Spleen (tissue), 7 donors: ENCODE results near the gene UBA6.

Experiments used
- POLR2A ChIP-seq, 3 donors: fragments of 450-650 bp; IDR thresholded peaks; one replicate each; pipeline ENCODE4 v1.5.1; 2017; ENCODE audit warnings: antibody characterized with exemption in 3 of 3, mild to moderate bottlenecking in 1 of 3
- POLR2AphosphoS5 ChIP-seq, 3 donors: sonication (generic); formaldehyde crosslinking; IDR thresholded peaks; one replicate each; pipeline ENCODE4 v1.5.1; 2017; ENCODE audit warnings: antibody characterized with exemption in 3 of 3
- TF ChIP-seq, protein P1 (sequence below), 11 experiments: fragments of 200-600 bp in 7 of 11; fragments of 450-650 bp in 4 of 11; sonication (generic) in 4 of 11; IDR thresholded peaks in 8 of 11; conservative IDR thresholded peaks in 3 of 11; 1 replicate in 7 of 11; 2 replicates in 4 of 11; pipeline versions ENCODE4 v1.4.0 to v1.8.0; 2016 to 2021; ENCODE audit warnings: antibody characterized with exemption in 11 of 11, inconsistent platforms in 4 of 11, mild to moderate bottlenecking in 1 of 11
- donor health status: DM: no; HTN: no; CAD: no; lungs with moderate emphysema.
- donor health status: DM: no; HTN: no; CAD: no.
- donor health status: DM: no; HTN: no; CAD: no.

- TF ChIP-seq POLR2A (IDR thresholded peaks at IDR 0.05) = no peak
- TF ChIP-seq POLR2AphosphoS5 (IDR thresholded peaks at IDR 0.05) = no peak
- TF ChIP-seq, protein P1, sequence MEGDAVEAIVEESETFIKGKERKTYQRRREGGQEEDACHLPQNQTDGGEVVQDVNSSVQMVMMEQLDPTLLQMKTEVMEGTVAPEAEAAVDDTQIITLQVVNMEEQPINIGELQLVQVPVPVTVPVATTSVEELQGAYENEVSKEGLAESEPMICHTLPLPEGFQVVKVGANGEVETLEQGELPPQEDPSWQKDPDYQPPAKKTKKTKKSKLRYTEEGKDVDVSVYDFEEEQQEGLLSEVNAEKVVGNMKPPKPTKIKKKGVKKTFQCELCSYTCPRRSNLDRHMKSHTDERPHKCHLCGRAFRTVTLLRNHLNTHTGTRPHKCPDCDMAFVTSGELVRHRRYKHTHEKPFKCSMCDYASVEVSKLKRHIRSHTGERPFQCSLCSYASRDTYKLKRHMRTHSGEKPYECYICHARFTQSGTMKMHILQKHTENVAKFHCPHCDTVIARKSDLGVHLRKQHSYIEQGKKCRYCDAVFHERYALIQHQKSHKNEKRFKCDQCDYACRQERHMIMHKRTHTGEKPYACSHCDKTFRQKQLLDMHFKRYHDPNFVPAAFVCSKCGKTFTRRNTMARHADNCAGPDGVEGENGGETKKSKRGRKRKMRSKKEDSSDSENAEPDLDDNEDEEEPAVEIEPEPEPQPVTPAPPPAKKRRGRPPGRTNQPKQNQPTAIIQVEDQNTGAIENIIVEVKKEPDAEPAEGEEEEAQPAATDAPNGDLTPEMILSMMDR (IDR thresholded peaks at IDR 0.05 in 8 of 11, conservative IDR thresholded peaks at IDR 0.05 in 3 of 11) = no peak
Measured at GRCh38 chr4:67712650-67713528, 11.9 kb upstream of the UBA6 start.
